PC-3 (cell line): Measurements from ENCODE around the gene ZBTB9. TPM values are rescaled to one million over a fixed set of nuclear protein-coding genes. Genes with fewer than 3 reads are reported as not detected.

ENCODE experiments used
- ATAC-seq: fragments of 200-7000 bp; cut with Tn5 transposase; 2 replicates; pipeline ENCODE4 v1.9.1; 2020; ENCODE audit warnings: mild to moderate bottlenecking, moderate library complexity
- BruUV-seq: library from RNA; stranded (reverse); fragments of 400-500 nt; replicated peaks from 2 replicates; lab custom pipeline; 2021; lab: Mats Ljungman, UMichigan
- CTCF ChIA-PET: fragments of 300-600 bp; sonication (Branson Sonifier 250); formaldehyde crosslinking; loops from one replicate; lab custom pipeline; 2022; ENCODE audit warnings: antibody characterized with exemption; lab: Charles Lee
- POLR2A ChIA-PET: fragments of 300-600 bp; sonication (Branson Sonifier 250); formaldehyde crosslinking; loops from one replicate; lab custom pipeline; 2022; ENCODE audit warnings: antibody characterized with exemption; ENCODE audit not compliant: unreplicated experiment; lab: Charles Lee
- DNase-seq: peaks from one replicate; pipeline ENCODE4 v3.0.0-alpha.2; 2015
- H2AFZ ChIP-seq: fragments of 300-600 bp; sonication (generic); 2 replicates; pipeline ENCODE4 v1.6.0; 2016; ENCODE audit warnings: antibody characterized with exemption, low read length
- H3F3A ChIP-seq: fragments of 300-600 bp; sonication (generic); one replicate; pipeline ENCODE4 v1.6.0; 2017; ENCODE audit warnings: antibody characterized with exemption, low read length, control low read depth, mild to moderate bottlenecking; ENCODE audit not compliant: unreplicated experiment
- H3K27ac ChIP-seq: fragments of 300-600 bp; sonication (generic); 2 replicates; pipeline ENCODE4 v1.5.1; 2016; ENCODE audit warnings: mild to moderate bottlenecking, low read length
- H3K27me3 ChIP-seq: fragments of 300-600 bp; sonication (generic); 2 replicates; pipeline ENCODE4 v1.6.1; 2016; ENCODE audit warnings: low read length, mixed read lengths
- H3K36me3 ChIP-seq: fragments of 300-600 bp; sonication (generic); 2 replicates; pipeline ENCODE4 v1.6.1; 2016; ENCODE audit warnings: low read depth, mixed run types, low read length, mixed read lengths
- H3K4me1 ChIP-seq: fragments of 300-600 bp; sonication (generic); 2 replicates; pipeline ENCODE4 v1.5.1; 2016; ENCODE audit warnings: low read length; ENCODE audit not compliant: insufficient read depth
- H3K4me2 ChIP-seq: fragments of 300-600 bp; sonication (generic); 2 replicates; pipeline ENCODE4 v1.6.0; 2016; ENCODE audit warnings: low read length
- H3K4me3 ChIP-seq: fragments of 300-600 bp; sonication (generic); 2 replicates; pipeline ENCODE4 v1.5.1; 2016; ENCODE audit warnings: mild to moderate bottlenecking, low read length, mixed read lengths
- H3K79me2 ChIP-seq: fragments of 300-600 bp; sonication (generic); 2 replicates; pipeline ENCODE4 v1.6.1; 2017; ENCODE audit warnings: low read length, mixed read lengths
- H3K9ac ChIP-seq: fragments of 300-600 bp; sonication (generic); 2 replicates; pipeline ENCODE4 v1.6.0; 2016; ENCODE audit warnings: mild to moderate bottlenecking, low read length
- H3K9me2 ChIP-seq: fragments of 300-600 bp; sonication (generic); replicated peaks from 2 replicates; pipeline ENCODE4 v1.6.1; 2016; ENCODE audit warnings: mixed run types, low read length, mixed read lengths
- H3K9me3 ChIP-seq: fragments of 300-600 bp; sonication (generic); 2 replicates; pipeline ENCODE4 v1.6.1; 2016; ENCODE audit warnings: low read length, mixed read lengths
- H4K20me1 ChIP-seq: fragments of 300-600 bp; sonication (generic); 2 replicates; pipeline ENCODE4 v1.6.1; 2016; ENCODE audit warnings: low read length, mixed read lengths
- CTCF ChIP-seq: fragments of 300-600 bp; sonication (generic); conservative IDR thresholded peaks from 2 replicates; pipeline ENCODE4 v1.5.1; 2017; ENCODE audit warnings: antibody characterized with exemption, low read depth, mild to moderate bottlenecking, low read length
- EZH2 ChIP-seq: fragments of 300-600 bp; sonication (generic); IDR thresholded peaks from one replicate; pipeline ENCODE4 v1.6.1; 2017; ENCODE audit warnings: antibody characterized with exemption, mild to moderate bottlenecking, low read length; ENCODE audit not compliant: unreplicated experiment
- EZH2phosphoT487 ChIP-seq: fragments of 300-600 bp; sonication (generic); IDR thresholded peaks from 2 replicates; pipeline ENCODE4 v1.6.1; 2018; ENCODE audit warnings: mild to moderate bottlenecking, antibody characterized with exemption, low read length, borderline replicate concordance
- intact Hi-C: fragments of 100-400 bp; cut with micrococcal nuclease; formaldehyde crosslinking; loops from 2 replicates; pipeline ENCODE4 v1.9.0; 2023
- total RNA-seq: library from RNA; depleted of rRNA; stranded (reverse); fragments of >200 nt; gene quantifications from 2 replicates; pipeline ENCODE4 v1.2.3, GENCODE V29; 2014

Gene ZBTB9
- total RNA-seq, 1 experiment from 2014 or later: 9.1 TPM

- H3K4me1 ChIP-seq: peaks cover 28% of the 10 kb centered on the region
- H3K9ac ChIP-seq: no peak overlapping the region
- H3K9me2 ChIP-seq: no peaks in the 10 kb centered on the region
- DNase-seq (no peak), ATAC-seq (no peak)
- peak overlapping the region; percentile 81 for H3K4me3 ChIP-seq
- H4K20me1 ChIP-seq: no peaks in the 10 kb centered on the region
- H3K79me2 ChIP-seq: peaks cover 35% of the 10 kb centered on the region
- H3K27ac ChIP-seq: no peak overlapping the region
- TF ChIP-seq CTCF: no peak
- TF ChIP-seq EZH2phosphoT487: no peak
- no peak for TF ChIP-seq EZH2
- BruUV-seq: no TSS peak
- POLR2A ChIA-PET: no interaction called here
- no peaks in the 10 kb centered on the region for H3F3A ChIP-seq
- peaks cover 21% of the 10 kb centered on the region; the same call in 1 of the 2 replicates for H3K36me3 ChIP-seq
- intact Hi-C loops: loop anchor here (10.0 kb wide), 1 partner anchor 211 kb away; the partner anchor contains the start of genes HSD17B8, RING1, RXRB and SLC39A7
- CTCF ChIA-PET: no interaction called here
- H3K9me3 ChIP-seq: no peaks in the 10 kb centered on the region
- no peak overlapping the region for H2AFZ ChIP-seq
- peak overlapping the region; percentile 99 for H3K4me2 ChIP-seq
- no peaks in the 10 kb centered on the region for H3K27me3 ChIP-seq
These were observed 38.5 kb upstream of the ZBTB9 start for GRCh38 chr6:33415831-33416230.

DNA sequence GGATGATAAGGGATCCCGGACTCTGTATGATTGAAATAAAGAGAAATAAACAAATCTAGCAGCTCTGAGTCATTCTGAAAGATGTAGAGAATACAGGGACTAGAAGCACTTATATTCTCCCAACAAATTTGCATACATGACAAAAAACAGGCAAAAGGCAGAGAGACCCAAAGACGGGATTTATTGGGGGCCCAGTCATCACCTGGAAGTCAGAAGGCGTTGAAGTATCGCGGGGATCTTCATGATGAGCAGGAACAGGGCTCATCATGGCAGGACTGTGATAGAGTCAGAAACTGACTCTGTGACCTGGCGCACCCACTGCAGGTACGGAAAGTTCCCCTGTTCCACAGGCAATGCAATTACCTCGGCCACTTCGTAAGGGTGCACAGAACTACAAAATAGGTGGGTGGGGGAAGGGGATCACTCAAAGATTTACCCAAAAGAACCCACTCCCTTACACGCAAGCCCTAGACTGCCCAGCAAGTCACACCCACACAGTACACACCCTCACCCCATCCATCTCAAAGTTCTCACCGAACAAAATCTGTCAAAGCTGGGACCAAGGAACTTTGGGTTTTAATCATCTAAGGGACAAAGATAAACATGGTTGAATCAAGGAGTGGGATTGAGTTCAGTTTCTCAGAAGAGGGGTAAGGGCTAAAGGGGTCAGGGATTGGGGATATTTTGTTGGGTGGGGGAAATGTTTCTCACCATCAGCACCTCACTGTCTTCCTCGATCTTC, 37.8 kb upstream of the ZBTB9 start:
- H3K9ac ChIP-seq: peak overlapping the region; percentile 86

More for the DNA sequence above, 37.8 kb upstream of the ZBTB9 start:
- no peaks in the 10 kb centered on the region for H3F3A ChIP-seq
- no peaks in the 10 kb centered on the region for H3K9me2 ChIP-seq
- peaks cover 21% of the 10 kb centered on the region; the same call in 1 of the 2 replicates for H3K36me3 ChIP-seq
- no peaks in the 10 kb centered on the region for H4K20me1 ChIP-seq
- H3K27ac ChIP-seq: peak overlapping the region; percentile 82
- intact Hi-C loops: loop anchor here (10.0 kb wide), 1 partner anchor 212 kb away; the partner anchor contains the start of genes HSD17B8, RING1, RXRB and SLC39A7
- DNase-seq (no peak), ATAC-seq (no peak)
- no peak for TF ChIP-seq CTCF
- no peak for TF ChIP-seq EZH2phosphoT487
- no peak for TF ChIP-seq EZH2
- no peaks in the 10 kb centered on the region for H3K27me3 ChIP-seq
- CTCF ChIA-PET: interaction anchor here (0.5 kb wide), 1 partner anchor 32 kb away, joined by 3 read pairs; no protein-coding TSS in a partner anchor
- no TSS peak for BruUV-seq
- POLR2A ChIA-PET: no interaction called here
- peaks cover 28% of the 10 kb centered on the region for H3K4me1 ChIP-seq
- H2AFZ ChIP-seq: no peak overlapping the region
- no peaks in the 10 kb centered on the region for H3K9me3 ChIP-seq
- peaks cover 29% of the 10 kb centered on the region for H3K79me2 ChIP-seq
- H3K4me3 ChIP-seq: peak overlapping the region; percentile 81
- H3K4me2 ChIP-seq: peak overlapping the region; percentile 99
